Trophoblast cell (in vitro differentiated cells and primary cell): ENCODE data around the gene TWF2.

ENCODE experiments used
- DNase-seq, 2 donors: peaks; one replicate each; pipeline ENCODE4 v3.0.0-alpha.2; 2016
- H2AFZ ChIP-seq: 2 replicates; pipeline ENCODE4 v1.6.1; 2013; ENCODE audit warnings: low read length, moderate library complexity, mild to moderate bottlenecking; ENCODE audit not compliant: insufficient read depth, poor library complexity
- H2AK5ac ChIP-seq: 2 replicates; pipeline ENCODE4 v1.6.1; 2013; ENCODE audit warnings: mild to moderate bottlenecking, low read length
- H2BK120ac ChIP-seq: 2 replicates; pipeline ENCODE4 v1.6.1; 2013; ENCODE audit warnings: low read length, mild to moderate bottlenecking, moderate library complexity; ENCODE audit not compliant: insufficient read depth, poor library complexity
- H2BK12ac ChIP-seq: 2 replicates; pipeline ENCODE4 v1.6.1; 2013; ENCODE audit warnings: mild to moderate bottlenecking, low read length, moderate library complexity
- H2BK5ac ChIP-seq: 2 replicates; pipeline ENCODE4 v1.6.1; 2013; ENCODE audit warnings: low read length, low read depth, moderate library complexity, mild to moderate bottlenecking; ENCODE audit not compliant: poor library complexity
- H3K14ac ChIP-seq: 2 replicates; pipeline ENCODE4 v1.6.1; 2013; ENCODE audit warnings: mild to moderate bottlenecking, low read length
- H3K18ac ChIP-seq: 2 replicates; pipeline ENCODE4 v1.6.1; 2013; ENCODE audit warnings: mild to moderate bottlenecking, low read length
- H3K23ac ChIP-seq: 2 replicates; pipeline ENCODE4 v1.6.1; 2013; ENCODE audit warnings: low read length
- H3K27ac ChIP-seq: 2 replicates; pipeline ENCODE4 v1.5.1; 2013; ENCODE audit warnings: low read depth, mild to moderate bottlenecking, inconsistent platforms, low read length, moderate library complexity
- H3K27me3 ChIP-seq: 2 replicates; pipeline ENCODE4 v1.6.1; 2013; ENCODE audit warnings: inconsistent platforms, mild to moderate bottlenecking, low read length, moderate library complexity; ENCODE audit not compliant: insufficient read depth
- H3K36me3 ChIP-seq, 2 experiments: 1 replicate in 1 of 2; 2 replicates in 1 of 2; pipeline ENCODE4 v1.6.1; 2013; ENCODE audit warnings: low read length in 2 of 2, mild to moderate bottlenecking in 2 of 2, moderate library complexity in 1 of 2; ENCODE audit not compliant: insufficient read depth in 2 of 2, control insufficient read depth in 1 of 2
- H3K4ac ChIP-seq: 2 replicates; pipeline ENCODE4 v1.6.1; 2013; ENCODE audit warnings: low read depth, mild to moderate bottlenecking, low read length, moderate library complexity
- H3K4me1 ChIP-seq, 2 experiments: 1 replicate in 1 of 2; 2 replicates in 1 of 2; pipeline ENCODE4 v1.6.1; 2013; ENCODE audit warnings: low read length in 2 of 2, mild to moderate bottlenecking in 2 of 2, moderate library complexity in 1 of 2; ENCODE audit not compliant: insufficient read depth in 2 of 2, control insufficient read depth in 1 of 2
- H3K4me2 ChIP-seq: 2 replicates; pipeline ENCODE4 v1.6.1; 2013; ENCODE audit warnings: inconsistent platforms, mild to moderate bottlenecking, low read length, moderate library complexity
- H3K4me3 ChIP-seq: 2 replicates; pipeline ENCODE4 v1.5.1; 2013; ENCODE audit warnings: mild to moderate bottlenecking, low read depth, low read length, inconsistent platforms
- H3K79me1 ChIP-seq: one replicate; pipeline ENCODE4 v1.6.1; 2013; ENCODE audit warnings: low read length
- H3K79me2 ChIP-seq: 2 replicates; pipeline ENCODE4 v1.6.1; 2013; ENCODE audit warnings: low read length, mild to moderate bottlenecking; ENCODE audit not compliant: control insufficient read depth, insufficient read depth, poor library complexity
- H3K9ac ChIP-seq: 2 replicates; pipeline ENCODE4 v1.6.1; 2013; ENCODE audit warnings: mild to moderate bottlenecking, low read length
- H3K9me3 ChIP-seq: 2 replicates; pipeline ENCODE4 v1.6.1; 2013; ENCODE audit warnings: low read depth, mild to moderate bottlenecking, control low read depth, inconsistent platforms, low read length; ENCODE audit not compliant: insufficient read depth
- H4K12ac ChIP-seq: 2 replicates; pipeline ENCODE4 v1.6.1; 2013; ENCODE audit warnings: low read depth, mild to moderate bottlenecking, low read length, moderate library complexity
- H4K8ac ChIP-seq: 2 replicates; pipeline ENCODE4 v1.6.1; 2013; ENCODE audit warnings: low read depth, mild to moderate bottlenecking, low read length, moderate library complexity
- H4K91ac ChIP-seq: one replicate; pipeline ENCODE4 v1.6.1; 2013; ENCODE audit warnings: low read depth, mild to moderate bottlenecking, low read length, moderate library complexity
- WGBS: extraction: QIAGEN DNeasy Blood & Tissue Kit; methylation state at CpG from one replicate; pipeline ENCODE4 v1.1.7; 2013; ENCODE audit warnings: missing lambda C conversion rate; ENCODE audit not compliant: insufficient read length, insufficient coverage; ENCODE audit errors: extremely low coverage; 5-methylcytosine and 5-hydroxymethylcytosine counted together

TWF2 gene

DNA sequence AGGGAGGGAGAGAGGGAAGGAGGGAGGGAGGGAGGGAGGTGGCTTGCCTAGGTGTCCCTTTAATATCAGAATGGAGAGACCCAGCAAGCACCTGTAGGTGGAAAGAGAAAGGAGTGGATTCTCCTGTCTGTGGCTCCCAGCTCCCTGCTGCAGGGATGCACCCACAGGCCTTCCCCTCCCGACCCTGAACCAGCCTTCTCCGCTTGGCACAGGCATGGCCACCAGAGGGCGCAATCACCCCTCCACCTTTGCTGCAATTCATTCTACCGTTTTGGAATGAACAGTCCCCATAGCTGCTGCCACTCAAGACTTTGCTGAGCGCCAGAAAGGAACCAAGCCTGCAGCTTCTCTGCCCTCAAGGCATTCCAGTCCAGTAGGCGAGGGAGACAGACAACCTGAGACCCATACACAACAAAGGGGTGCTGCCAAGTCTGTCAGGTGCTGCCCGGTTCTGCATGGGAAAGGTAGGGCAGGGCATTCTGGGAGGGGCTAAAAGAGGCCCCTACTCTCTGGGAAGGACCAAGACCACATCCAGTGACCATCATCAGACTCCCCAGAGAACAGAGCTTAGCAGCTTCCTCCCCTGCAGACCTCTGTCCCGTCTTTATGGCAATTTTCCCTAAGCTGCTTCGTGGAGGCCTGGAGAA is 18.5 kb downstream of the TWF2 start:
- peaks cover under 1% of the 10 kb centered on the region for H3K9me3 ChIP-seq
- H3K18ac ChIP-seq = no peak overlapping the region
- H2AFZ ChIP-seq = no peak overlapping the region
- H3K4me1 ChIP-seq = peaks cover 22 to 37% of the 10 kb centered on the region in 2 experiments
- H3K4me2 ChIP-seq = no peak overlapping the region
- H4K91ac ChIP-seq = no peak overlapping the region
- no peak overlapping the region for H3K27ac ChIP-seq
- H2BK5ac ChIP-seq = no peak overlapping the region
- no peak overlapping the region for H2BK120ac ChIP-seq
- H4K8ac ChIP-seq = no peak overlapping the region
- no peak overlapping the region for H4K12ac ChIP-seq
- H3K4me3 ChIP-seq = no peak overlapping the region
- H3K14ac ChIP-seq = no peak overlapping the region
- peaks cover 2% of the 10 kb centered on the region in 2 experiments for H3K36me3 ChIP-seq
- H2AK5ac ChIP-seq = no peak overlapping the region
- H3K9ac ChIP-seq = no peak overlapping the region
- H3K79me1 ChIP-seq = peaks cover 8% of the 10 kb centered on the region
- H3K23ac ChIP-seq = no peak overlapping the region
- no peak overlapping the region for H2BK12ac ChIP-seq
- peak; percentile 75 to 89 for DNase-seq
- no peak overlapping the region for H3K4ac ChIP-seq
- no peaks in the 10 kb centered on the region for H3K79me2 ChIP-seq
- WGBS = no CpG with 5 or more reads among the region's 9 CpGs
- H3K27me3 ChIP-seq = no peaks in the 10 kb centered on the region

DNA sequence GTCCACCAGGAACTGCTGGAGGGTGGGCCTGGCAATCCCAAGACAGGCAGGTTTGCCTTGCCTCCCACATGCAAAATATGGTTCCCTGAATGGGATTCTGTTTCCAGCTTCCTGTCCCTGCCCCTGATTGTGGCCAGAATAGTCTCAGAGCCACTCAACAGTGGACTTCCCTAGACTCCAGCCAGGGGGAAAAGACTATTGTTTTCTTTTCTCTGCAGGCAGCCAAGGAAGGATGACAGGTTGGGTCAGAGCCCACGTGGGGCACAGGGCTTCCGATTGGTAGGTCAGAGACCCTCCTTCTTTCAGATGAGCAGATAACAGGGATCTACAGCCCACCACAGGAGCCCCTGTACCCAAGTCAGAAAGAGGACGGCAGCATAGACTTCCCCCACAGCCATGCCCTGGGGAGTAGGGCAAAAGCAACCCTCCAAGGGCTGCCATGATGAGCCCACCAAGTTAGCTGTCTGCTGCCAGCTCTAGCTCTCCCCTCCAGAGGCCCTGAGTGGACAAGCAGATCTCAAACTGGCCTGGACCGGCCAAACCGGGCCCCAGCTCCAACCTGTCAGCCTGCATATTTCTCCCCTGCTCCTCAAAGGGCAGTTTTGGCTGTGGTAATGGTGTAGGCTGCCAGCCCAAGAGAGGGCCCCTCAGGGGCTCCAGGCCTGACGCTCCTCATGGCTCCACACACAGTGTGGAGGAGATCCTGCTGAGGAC is 19.9 kb downstream of the TWF2 start:
- no CpG with 5 or more reads among the region's 6 CpGs for WGBS
- peak overlapping the region; percentile 58 for H2BK5ac ChIP-seq
- H3K9me3 ChIP-seq = peaks cover 3% of the 10 kb centered on the region
- H3K4me2 ChIP-seq = peak overlapping the region; percentile 28
- no peak overlapping the region for H3K4ac ChIP-seq
- peak overlapping the region; percentile 71 for H3K27ac ChIP-seq
- no peak overlapping the region for H3K9ac ChIP-seq
- H3K23ac ChIP-seq = no peak overlapping the region
- peak overlapping the region; percentile 79 for H4K91ac ChIP-seq
- H2AK5ac ChIP-seq = peak overlapping the region; percentile 50
- peak overlapping the region; percentile 51 for H3K18ac ChIP-seq
- H3K36me3 ChIP-seq = peaks cover 15 to 16% of the 10 kb centered on the region in 2 experiments
- peak overlapping the region; percentile 67 for H2BK120ac ChIP-seq
- H4K8ac ChIP-seq = peak overlapping the region; percentile 15
- H3K79me1 ChIP-seq = peaks cover 8% of the 10 kb centered on the region
- no peak overlapping the region for H4K12ac ChIP-seq
- no peaks in the 10 kb centered on the region for H3K27me3 ChIP-seq
- H3K4me3 ChIP-seq = no peak overlapping the region
- peak; percentile 86 to 92 for DNase-seq
- H3K79me2 ChIP-seq = no peaks in the 10 kb centered on the region
- peak overlapping the region; percentile 36 for H3K14ac ChIP-seq
- H3K4me1 ChIP-seq = peaks cover 22 to 37% of the 10 kb centered on the region in 2 experiments
- peak overlapping the region; percentile 51 for H2BK12ac ChIP-seq
- peak overlapping the region; percentile 24 for H2AFZ ChIP-seq

GRCh38 chr3:52218454-52218853 is 20.5 kb downstream of the TWF2 start:
- Histone ChIP-seq H3K9me3 (peaks cover 3% of the 10 kb centered on the region), H3K9ac (no peak overlapping the region), H4K12ac (no peak overlapping the region), H3K79me1 (peaks cover 8% of the 10 kb centered on the region), H2BK120ac (peak overlapping the region; percentile 67), H2BK12ac (peak overlapping the region; percentile 51), H3K14ac (peak overlapping the region; percentile 36), H3K27ac (peak overlapping the region; percentile 71), H3K79me2 (no peaks in the 10 kb centered on the region), H3K4me3 (no peak overlapping the region), H4K91ac (peak overlapping the region; percentile 79), H3K18ac (peak overlapping the region; percentile 51), H3K36me3 (peaks cover 18 to 20% of the 10 kb centered on the region in 2 experiments), H2BK5ac (peak overlapping the region; percentile 47), H3K4me2 (no peak overlapping the region), H3K27me3 (no peaks in the 10 kb centered on the region), H3K4ac (no peak overlapping the region), H4K8ac (peak overlapping the region; percentile 18), H3K4me1 (peaks cover 22 to 37% of the 10 kb centered on the region in 2 experiments), H3K23ac (no peak overlapping the region), H2AK5ac (peak overlapping the region; percentile 50), H2AFZ (peak overlapping the region; percentile 24)
- DNase-seq = no peak
- WGBS = no CpG with 5 or more reads among the region's 12 CpGs

DNA sequence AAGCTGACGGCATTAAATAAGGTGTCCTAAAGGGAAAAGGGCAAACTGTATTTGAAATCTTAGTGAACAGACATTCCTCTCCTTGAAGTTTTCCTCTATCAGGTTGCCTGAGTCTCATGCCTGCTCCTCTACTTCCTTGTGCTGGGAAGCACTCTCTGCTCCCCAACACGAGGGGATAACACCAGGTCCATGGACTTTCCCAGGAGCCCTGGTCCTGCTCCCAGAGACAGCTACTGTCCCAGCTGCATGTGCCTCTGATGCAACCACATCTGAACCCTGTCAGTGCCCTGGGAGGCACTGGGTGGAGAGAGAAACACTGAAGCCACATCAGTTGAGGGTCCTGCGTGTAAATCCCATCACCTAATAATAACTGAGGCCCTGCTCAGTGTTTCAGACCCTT is 20.9 kb downstream of the TWF2 start:
- DNase-seq = no peak
- H3K4me3 ChIP-seq = no peak overlapping the region
- H3K4me2 ChIP-seq = no peak overlapping the region
- WGBS = no CpG with 5 or more reads among the region's 3 CpGs
- H3K14ac ChIP-seq = peak overlapping the region; percentile 36
- H3K79me1 ChIP-seq = peaks cover 8% of the 10 kb centered on the region
- H3K18ac ChIP-seq = peak overlapping the region; percentile 5
- peaks cover 20 to 23% of the 10 kb centered on the region in 2 experiments for H3K36me3 ChIP-seq
- no peak overlapping the region for H2AFZ ChIP-seq
- H4K91ac ChIP-seq = peak overlapping the region; percentile 79
- peaks cover 22 to 37% of the 10 kb centered on the region in 2 experiments for H3K4me1 ChIP-seq
- no peaks in the 10 kb centered on the region for H3K27me3 ChIP-seq
- H3K79me2 ChIP-seq = no peaks in the 10 kb centered on the region
- no peak overlapping the region for H4K12ac ChIP-seq
- peak overlapping the region; percentile 34 for H2AK5ac ChIP-seq
- peak overlapping the region; percentile 6 for H2BK120ac ChIP-seq
- H3K4ac ChIP-seq = peak overlapping the region; percentile 1
- H3K27ac ChIP-seq = no peak overlapping the region
- no peak overlapping the region for H3K9ac ChIP-seq
- peaks cover 3% of the 10 kb centered on the region for H3K9me3 ChIP-seq
- peak overlapping the region; percentile 19 for H2BK12ac ChIP-seq
- peak overlapping the region; percentile 18 for H2BK5ac ChIP-seq
- H4K8ac ChIP-seq = no peak overlapping the region
- no peak overlapping the region for H3K23ac ChIP-seq
